ENCODE data around the gene WDR49. TPM values are rescaled to one million over a fixed set of nuclear protein-coding genes. Genes with fewer than 3 reads are reported as not detected.

WDR49 gene
- total RNA-seq, 1 donor from 2014 or later: 2.2 TPM

- TF ChIP-seq POLR2AphosphoS5 (IDR thresholded peaks at IDR 0.05; ENCODE audit: insufficient read depth in 1 of 2, low read depth in 1 of 2) (no peak), CTCF (IDR thresholded peaks at IDR 0.05) (no peak), POLR2A (IDR thresholded peaks at IDR 0.05) (no peak)
Observed at GRCh38 chr3:167575000-167575600, 78.6 kb downstream of the WDR49 start.

GRCh38 chr3:167572991-167573390 is 80.8 kb downstream of the WDR49 start:
- TF ChIP-seq CTCF (IDR thresholded peaks at IDR 0.05) (no peak), POLR2A (IDR thresholded peaks at IDR 0.05) (no peak), POLR2AphosphoS5 (IDR thresholded peaks at IDR 0.05; ENCODE audit: insufficient read depth in 1 of 2, low read depth in 1 of 2) (no peak)
- H3K4me3 ChIP-seq: no peak overlapping the region
- H3K36me3 ChIP-seq: no peaks in the 10 kb centered on the region
- H3K27ac ChIP-seq: no peak overlapping the region
- intact Hi-C loops (cut with DNase I): no loop called here
- no peaks in the 10 kb centered on the region for H3K27me3 ChIP-seq
- H3K9me3 ChIP-seq: no peaks in the 10 kb centered on the region
- DNase-seq (ENCODE audit: extremely low spot score in 2 of 2): no peak
- H3K4me1 ChIP-seq: no peaks in the 10 kb centered on the region

More at GRCh38 chr3:167575000-167575600, 78.6 kb downstream of the WDR49 start:
- H3K27me3 ChIP-seq: no peaks in the 10 kb centered on the region
- no peak overlapping the region for H3K27ac ChIP-seq
- H3K4me1 ChIP-seq: no peaks in the 10 kb centered on the region
- no peak for DNase-seq (ENCODE audit: extremely low spot score in 2 of 2)
- H3K9me3 ChIP-seq: no peaks in the 10 kb centered on the region
- H3K36me3 ChIP-seq: no peaks in the 10 kb centered on the region
- intact Hi-C loops (cut with DNase I): no loop called here
- no peak overlapping the region for H3K4me3 ChIP-seq

- H3K9me3 ChIP-seq: no peaks in the 10 kb centered on the region
- H3K4me3 ChIP-seq: no peak overlapping the region
- H3K36me3 ChIP-seq: no peaks in the 10 kb centered on the region
- DNase-seq (ENCODE audit: extremely low spot score in 2 of 2): no peak
- H3K4me1 ChIP-seq: no peaks in the 10 kb centered on the region
- intact Hi-C loops (cut with DNase I): no loop called here
- H3K27me3 ChIP-seq: no peaks in the 10 kb centered on the region
- H3K27ac ChIP-seq: no peak overlapping the region
- no peak for TF ChIP-seq POLR2AphosphoS5 (IDR thresholded peaks at IDR 0.05; ENCODE audit: insufficient read depth in 1 of 2, low read depth in 1 of 2)
- TF ChIP-seq CTCF (IDR thresholded peaks at IDR 0.05): no peak
- TF ChIP-seq POLR2A (IDR thresholded peaks at IDR 0.05): no peak
Observed at GRCh38 chr3:167568634-167569033, 85.1 kb downstream of the WDR49 start.

- no peaks in the 10 kb centered on the region for H3K9me3 ChIP-seq
- H3K27ac ChIP-seq: no peak overlapping the region
- intact Hi-C loops (cut with DNase I): no loop called here
- H3K27me3 ChIP-seq: no peaks in the 10 kb centered on the region
- DNase-seq (ENCODE audit: extremely low spot score in 2 of 2): no peak
- no peak overlapping the region for H3K4me3 ChIP-seq
- no peaks in the 10 kb centered on the region for H3K4me1 ChIP-seq
- no peaks in the 10 kb centered on the region for H3K36me3 ChIP-seq
- TF ChIP-seq POLR2AphosphoS5 (IDR thresholded peaks at IDR 0.05; ENCODE audit: insufficient read depth in 1 of 2, low read depth in 1 of 2): no peak
- TF ChIP-seq CTCF (IDR thresholded peaks at IDR 0.05): no peak
- no peak for TF ChIP-seq POLR2A (IDR thresholded peaks at IDR 0.05)
Observed at GRCh38 chr3:167565489-167565888, 88.3 kb downstream of the WDR49 start.

- Histone ChIP-seq H3K36me3 (no peaks in the 10 kb centered on the region), H3K27me3 (no peaks in the 10 kb centered on the region), H3K4me1 (no peaks in the 10 kb centered on the region), H3K4me3 (no peak overlapping the region), H3K27ac (no peak overlapping the region), H3K9me3 (no peaks in the 10 kb centered on the region)
- no peak for DNase-seq (ENCODE audit: extremely low spot score in 2 of 2)
- intact Hi-C loops (cut with DNase I): no loop called here
- TF ChIP-seq CTCF (IDR thresholded peaks at IDR 0.05): no peak
- TF ChIP-seq POLR2A (IDR thresholded peaks at IDR 0.05): no peak
- TF ChIP-seq POLR2AphosphoS5 (IDR thresholded peaks at IDR 0.05; ENCODE audit: insufficient read depth in 1 of 2, low read depth in 1 of 2): no peak
Observed at GRCh38 chr3:167564612-167565011, 89.1 kb downstream of the WDR49 start.

Data from vagina (tissue), 2 donors.